ENCODE measurements around the gene MDFIC.
A peak's percentile ranks its signal among the peaks of the same experiment; 100 is the strongest.

MDFIC gene

GRCh38 chr7:114911411-114911810 lies 10.5 kb upstream of the MDFIC start:
- DNase-seq, result no peak
- Histone ChIP-seq H3K36me3 (no peaks in the 10 kb centered on the region), H3K27me3 (ENCODE audit: insufficient read depth, low read depth, severe bottlenecking) (no peaks in the 10 kb centered on the region), H3K9me3 (ENCODE audit: severe bottlenecking) (no peaks in the 10 kb centered on the region), H3K27ac (no peak overlapping the region), H3K4me3 (ENCODE audit: low read depth, low read length) (no peak overlapping the region)
- TF ChIP-seq, protein P1, sequence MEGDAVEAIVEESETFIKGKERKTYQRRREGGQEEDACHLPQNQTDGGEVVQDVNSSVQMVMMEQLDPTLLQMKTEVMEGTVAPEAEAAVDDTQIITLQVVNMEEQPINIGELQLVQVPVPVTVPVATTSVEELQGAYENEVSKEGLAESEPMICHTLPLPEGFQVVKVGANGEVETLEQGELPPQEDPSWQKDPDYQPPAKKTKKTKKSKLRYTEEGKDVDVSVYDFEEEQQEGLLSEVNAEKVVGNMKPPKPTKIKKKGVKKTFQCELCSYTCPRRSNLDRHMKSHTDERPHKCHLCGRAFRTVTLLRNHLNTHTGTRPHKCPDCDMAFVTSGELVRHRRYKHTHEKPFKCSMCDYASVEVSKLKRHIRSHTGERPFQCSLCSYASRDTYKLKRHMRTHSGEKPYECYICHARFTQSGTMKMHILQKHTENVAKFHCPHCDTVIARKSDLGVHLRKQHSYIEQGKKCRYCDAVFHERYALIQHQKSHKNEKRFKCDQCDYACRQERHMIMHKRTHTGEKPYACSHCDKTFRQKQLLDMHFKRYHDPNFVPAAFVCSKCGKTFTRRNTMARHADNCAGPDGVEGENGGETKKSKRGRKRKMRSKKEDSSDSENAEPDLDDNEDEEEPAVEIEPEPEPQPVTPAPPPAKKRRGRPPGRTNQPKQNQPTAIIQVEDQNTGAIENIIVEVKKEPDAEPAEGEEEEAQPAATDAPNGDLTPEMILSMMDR (IDR thresholded peaks at IDR 0.05; ENCODE audit: low read depth, low read length), result no peak

DNA sequence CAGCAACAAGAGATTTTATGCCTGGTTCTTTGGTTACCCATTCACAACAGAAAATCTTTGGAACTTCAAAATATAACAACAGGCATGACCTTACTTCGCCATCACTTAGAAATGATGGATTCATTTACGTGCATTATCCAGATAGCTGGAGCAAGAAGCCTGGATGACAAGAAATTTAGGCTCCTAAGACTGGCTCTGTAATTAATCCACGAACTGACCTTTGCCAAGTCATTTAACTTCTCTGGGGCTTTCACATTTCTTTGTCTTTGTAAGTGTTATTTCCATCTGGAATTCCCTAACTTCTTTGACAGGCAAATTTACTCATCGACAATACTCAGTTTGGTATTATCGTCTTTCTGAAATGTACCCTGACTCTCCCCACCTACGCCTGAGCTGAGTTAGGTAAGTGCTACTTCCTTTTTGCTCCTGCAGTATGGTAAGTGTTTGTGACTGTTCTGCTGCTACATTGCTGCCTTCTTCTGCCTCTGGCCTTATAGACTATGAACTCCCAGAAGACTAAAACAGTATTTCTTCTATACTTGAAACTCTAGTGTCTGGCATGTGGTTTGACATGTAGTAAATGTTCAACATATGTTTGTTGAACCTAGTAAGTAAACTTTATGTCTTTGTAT lies 5.5 kb upstream of the MDFIC start:
- H3K36me3 ChIP-seq, result no peaks in the 10 kb centered on the region
- H3K4me3 ChIP-seq (ENCODE audit: low read depth, low read length), result no peak overlapping the region
- TF ChIP-seq, protein P1 (IDR thresholded peaks at IDR 0.05; ENCODE audit: low read depth, low read length), result no peak
- no peak overlapping the region for H3K27ac ChIP-seq
- H3K27me3 ChIP-seq (ENCODE audit: insufficient read depth, low read depth, severe bottlenecking), result no peaks in the 10 kb centered on the region
- no peak for DNase-seq
- H3K9me3 ChIP-seq (ENCODE audit: severe bottlenecking), result no peaks in the 10 kb centered on the region

- TF ChIP-seq, protein P1 (IDR thresholded peaks at IDR 0.05; ENCODE audit: low read depth, low read length), result no peak
- H3K4me3 ChIP-seq (ENCODE audit: low read depth, low read length), result no peak overlapping the region
- no peak for DNase-seq
Measured at GRCh38 chr7:114917211-114917839, 4.6 kb upstream of the MDFIC start.

GRCh38 chr7:114919587-114919986 lies 2.3 kb upstream of the MDFIC start:
- Histone ChIP-seq H3K27me3 (ENCODE audit: insufficient read depth, low read depth, severe bottlenecking) (no peaks in the 10 kb centered on the region), H3K9me3 (ENCODE audit: severe bottlenecking) (no peaks in the 10 kb centered on the region), H3K36me3 (no peaks in the 10 kb centered on the region), H3K27ac (no peak overlapping the region), H3K4me3 (ENCODE audit: low read depth, low read length) (no peak overlapping the region)
- no peak for DNase-seq
- TF ChIP-seq, protein P1 (IDR thresholded peaks at IDR 0.05; ENCODE audit: low read depth, low read length), result no peak

More at GRCh38 chr7:114917211-114917839, 4.6 kb upstream of the MDFIC start:
- Histone ChIP-seq H3K9me3 (ENCODE audit: severe bottlenecking) (no peaks in the 10 kb centered on the region), H3K27ac (no peak overlapping the region), H3K36me3 (no peaks in the 10 kb centered on the region), H3K27me3 (ENCODE audit: insufficient read depth, low read depth, severe bottlenecking) (no peaks in the 10 kb centered on the region)

- Histone ChIP-seq H3K27ac (peak overlapping the region; percentile 42; the same call in 1 of the 2 replicates), H3K36me3 (no peaks in the 10 kb centered on the region), H3K27me3 (ENCODE audit: insufficient read depth, low read depth, severe bottlenecking) (no peaks in the 10 kb centered on the region), H3K9me3 (ENCODE audit: severe bottlenecking) (no peaks in the 10 kb centered on the region), H3K4me3 (ENCODE audit: low read depth, low read length) (peak overlapping the region; percentile 96; the same call in 1 of the 2 replicates)
- DNase-seq, result no peak
- TF ChIP-seq, protein P1 (IDR thresholded peaks at IDR 0.05; ENCODE audit: low read depth, low read length), result no peak
Measured at GRCh38 chr7:114921631-114922025, 266 bp upstream of the MDFIC start.
